ENCODE measurements around the gene RALGPS1. TPM values are rescaled to one million over a fixed set of nuclear protein-coding genes. Genes with fewer than 3 reads are reported as not detected.
A peak's percentile ranks its signal among the peaks of the same experiment; 100 is the strongest.

RALGPS1 gene
- polyA plus RNA-seq, 3 donors = 0.60 to 4.6 (median 1.3) TPM

GRCh38 chr9:127066060-127066850 is 151.7 kb downstream of the RALGPS1 start:
- H3K9me3 Mint-ChIP-seq = peaks cover 0 to 4% (median 2%) of the 10 kb centered on the region in 7 donors
- H3K27me3 ChIP-seq (ENCODE audit: control insufficient read depth in 2 of 2, insufficient read depth in 2 of 2, low read length in 2 of 2) = no peaks in the 10 kb centered on the region
- H3K9ac ChIP-seq (ENCODE audit: insufficient read depth, low read length, poor library complexity, severe bottlenecking) = no peak overlapping the region
- WGBS (ENCODE audit: insufficient coverage) = 97% methylated on average over 6 of the region's 9 CpGs
- no peak for DNase-seq
- peaks cover 21% of the 10 kb centered on the region for H3K4me1 Mint-ChIP-seq
- no peak overlapping the region for H3K4me2 ChIP-seq (replicated peaks; ENCODE audit: extremely low read depth, low read length, poor library complexity, severe bottlenecking)
- peaks cover 1 to 5% (median 3%) of the 10 kb centered on the region in 3 donors for H3K27me3 Mint-ChIP-seq (ENCODE audit: low read depth in 3 of 3)
- H3K4me3 Mint-ChIP-seq = no peak overlapping the region
- no peak overlapping the region for H3K4me3 ChIP-seq (replicated peaks in 1 of 3; ENCODE audit: low read depth in 2 of 3, low read length in 3 of 3)
- H3K4me1 ChIP-seq (ENCODE audit: control insufficient read depth in 1 of 2, insufficient read depth in 2 of 2, low read length in 2 of 2) = peaks cover 4 to 18% of the 10 kb centered on the region in 2 donors
- no peak overlapping the region for H2AFZ ChIP-seq (ENCODE audit: insufficient read depth, low read depth, low read length, poor library complexity, severe bottlenecking)
- no peak overlapping the region for H3K27ac ChIP-seq (ENCODE audit: low read depth in 1 of 2, low read length in 2 of 2)
- intact Hi-C loops (cut with micrococcal nuclease) = no loop called here
- TF ChIP-seq CTCF (IDR thresholded peaks at IDR 0.05) = no peak
- peak overlapping the region in 2 of 7 donors; percentile 25 to 52 for H3K27ac Mint-ChIP-seq
- no peaks in the 10 kb centered on the region for H3K9me3 ChIP-seq (replicated peaks in 1 of 2; ENCODE audit: control insufficient read depth in 1 of 2, insufficient read depth in 1 of 2, low read length in 2 of 2)
- H3K36me3 ChIP-seq (replicated peaks in 1 of 2; ENCODE audit: control insufficient read depth in 1 of 2, insufficient read depth in 2 of 2, low read length in 2 of 2) = no peaks in the 10 kb centered on the region
- H4K20me1 ChIP-seq (ENCODE audit: insufficient read depth, low read length) = no peaks in the 10 kb centered on the region
- H3K79me2 ChIP-seq (ENCODE audit: insufficient read depth, low read length) = no peaks in the 10 kb centered on the region
- peaks cover 0 to 13% of the 10 kb centered on the region in 2 donors for H3K36me3 Mint-ChIP-seq

- no peak overlapping the region for H3K9ac ChIP-seq (ENCODE audit: insufficient read depth, low read length, poor library complexity, severe bottlenecking)
- H3K4me3 Mint-ChIP-seq = no peak overlapping the region
- no peaks in the 10 kb centered on the region for H3K36me3 ChIP-seq (replicated peaks in 1 of 2; ENCODE audit: control insufficient read depth in 1 of 2, insufficient read depth in 2 of 2, low read length in 2 of 2)
- peaks cover 1 to 5% (median 3%) of the 10 kb centered on the region in 3 donors for H3K27me3 Mint-ChIP-seq (ENCODE audit: low read depth in 3 of 3)
- no peaks in the 10 kb centered on the region for H4K20me1 ChIP-seq (ENCODE audit: insufficient read depth, low read length)
- H3K9me3 Mint-ChIP-seq = peaks cover 0 to 8% (median 3%) of the 10 kb centered on the region in 7 donors
- no CpG with 5 or more reads among the region's 2 CpGs for WGBS (ENCODE audit: insufficient coverage)
- H3K27me3 ChIP-seq (ENCODE audit: control insufficient read depth in 2 of 2, insufficient read depth in 2 of 2, low read length in 2 of 2) = no peaks in the 10 kb centered on the region
- H3K79me2 ChIP-seq (ENCODE audit: insufficient read depth, low read length) = no peaks in the 10 kb centered on the region
- no peak overlapping the region for H3K4me2 ChIP-seq (replicated peaks; ENCODE audit: extremely low read depth, low read length, poor library complexity, severe bottlenecking)
- peak overlapping the region in 1 of 7 donors; percentile 15 for H3K27ac Mint-ChIP-seq
- H3K4me3 ChIP-seq (replicated peaks in 1 of 3; ENCODE audit: low read depth in 2 of 3, low read length in 3 of 3) = no peak overlapping the region
- TF ChIP-seq CTCF (IDR thresholded peaks at IDR 0.05) = no peak
- DNase-seq = peak in 2 of 3 donors; percentile 6 to 13
- H3K27ac ChIP-seq (ENCODE audit: low read depth in 1 of 2, low read length in 2 of 2) = no peak overlapping the region
- H3K36me3 Mint-ChIP-seq = peaks cover 0 to 13% of the 10 kb centered on the region in 2 donors
- no peak overlapping the region for H2AFZ ChIP-seq (ENCODE audit: insufficient read depth, low read depth, low read length, poor library complexity, severe bottlenecking)
- H3K9me3 ChIP-seq (replicated peaks in 1 of 2; ENCODE audit: control insufficient read depth in 1 of 2, insufficient read depth in 1 of 2, low read length in 2 of 2) = no peaks in the 10 kb centered on the region
- peaks cover 21% of the 10 kb centered on the region for H3K4me1 Mint-ChIP-seq
- H3K4me1 ChIP-seq (ENCODE audit: control insufficient read depth in 1 of 2, insufficient read depth in 2 of 2, low read length in 2 of 2) = peaks cover 4 to 18% of the 10 kb centered on the region in 2 donors
- intact Hi-C loops (cut with micrococcal nuclease) = no loop called here
These were observed 152.2 kb downstream of the RALGPS1 start for GRCh38 chr9:127066851-127067136.

Measured in CD14-positive monocyte (primary cell).